EH (cell line): ENCODE measurements around the gene APC.
A peak's percentile ranks its signal among the peaks of the same experiment; 100 is the strongest.
"Not testable (repeated sequence)": the region's sequence is repeated elsewhere in the genome, so short reads cannot be mapped to it uniquely, and the experiment has no call there.

Experiments used
- DNase-seq: peaks from one replicate; pipeline ENCODE4 v3.0.0-alpha.2; 2015; ENCODE audit warnings: low read depth

The APC gene

DNA sequence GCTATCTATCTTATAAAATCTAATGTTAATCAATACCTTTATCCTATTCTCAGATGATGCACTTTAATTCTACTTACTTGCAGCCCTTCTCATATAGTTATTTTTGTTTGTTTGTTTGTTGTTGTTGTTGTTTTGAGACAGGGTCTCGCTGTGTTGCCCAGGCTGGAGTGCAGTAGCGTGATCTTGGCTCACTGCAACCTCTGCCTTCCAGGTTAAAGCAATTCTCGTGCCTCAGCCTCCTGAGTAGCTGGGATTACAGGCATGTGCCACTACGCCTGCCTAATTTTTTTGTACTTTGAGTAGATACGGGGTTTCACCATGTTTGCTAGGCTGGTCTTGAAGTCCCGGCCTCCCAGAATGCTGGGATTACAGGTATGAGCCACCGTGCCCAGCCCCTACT, 20.8 kb upstream of the APC start:
- not testable (repeated sequence) for DNase-seq

DNA sequence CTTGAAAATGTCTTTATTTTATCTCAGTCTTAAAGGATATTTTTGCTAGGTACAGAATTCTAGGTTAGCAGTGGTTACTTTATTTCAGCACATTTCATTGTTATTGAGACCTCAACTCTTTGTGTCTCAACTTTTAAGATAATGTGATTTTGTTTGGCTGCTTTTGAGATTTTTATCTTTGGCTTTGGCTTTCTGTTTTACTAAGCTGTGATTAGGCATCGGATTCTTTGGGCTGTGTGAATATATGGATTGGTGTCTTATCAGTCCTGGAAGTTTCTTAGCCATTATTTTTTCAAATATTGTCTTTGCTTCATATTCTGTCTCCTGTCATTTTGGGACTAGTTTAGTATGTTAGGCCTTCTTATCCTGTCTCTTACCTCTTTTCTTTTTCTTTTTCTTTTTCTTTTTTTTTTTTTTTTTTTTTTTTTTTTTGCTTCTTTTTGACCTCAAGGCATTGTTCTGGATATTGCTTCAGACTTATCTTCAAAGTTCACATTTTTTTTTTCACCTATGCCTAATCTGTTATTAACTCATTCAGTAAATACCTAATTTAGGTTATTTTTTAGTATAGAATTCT, 20.1 kb upstream of the APC start:
- no peak for DNase-seq

GRCh38 chr5:112718344-112718743, 19.3 kb upstream of the APC start:
- no peak for DNase-seq

DNA sequence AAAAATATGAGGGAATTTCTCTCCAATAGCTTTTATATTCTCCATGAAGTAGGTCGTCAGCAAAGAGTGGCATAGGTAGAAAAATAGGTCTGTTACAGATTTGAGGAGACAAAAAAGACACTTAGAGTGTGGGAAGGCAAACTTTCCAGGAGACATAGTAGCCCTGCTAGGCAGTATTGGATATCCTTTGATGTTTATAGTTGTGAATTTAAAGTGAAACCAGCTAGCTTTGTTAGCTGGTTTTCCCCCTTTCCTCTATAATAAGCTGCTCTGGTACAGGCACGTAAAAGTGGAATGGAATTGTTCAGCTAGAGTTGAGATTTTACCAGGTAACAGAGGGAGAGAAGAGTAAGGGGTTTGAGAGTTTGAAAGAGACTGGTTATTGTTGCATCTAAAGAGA, 17.1 kb upstream of the APC start:
- no peak for DNase-seq

- no peak for DNase-seq
Measured at GRCh38 chr5:112724901-112725300, 12.8 kb upstream of the APC start.

DNA sequence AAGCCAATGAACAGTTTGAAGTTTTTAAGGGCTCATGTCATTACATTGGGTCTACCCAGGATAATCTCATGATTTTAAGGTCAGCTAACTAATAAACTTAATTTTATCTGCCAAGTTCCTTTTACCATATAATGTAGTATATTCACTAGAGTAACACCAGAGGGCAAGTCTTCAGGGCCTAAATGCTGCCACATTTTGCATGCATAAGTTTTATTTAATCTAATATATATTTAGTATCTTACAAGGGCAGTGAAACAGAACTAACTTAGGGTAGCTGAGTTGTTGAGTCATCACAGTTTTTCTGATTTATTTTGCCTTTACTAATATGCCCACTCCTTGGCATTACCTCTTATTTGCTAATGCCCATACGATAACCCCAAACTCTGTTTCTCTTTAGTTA, 8.1 kb upstream of the APC start:
- no peak for DNase-seq

DNA sequence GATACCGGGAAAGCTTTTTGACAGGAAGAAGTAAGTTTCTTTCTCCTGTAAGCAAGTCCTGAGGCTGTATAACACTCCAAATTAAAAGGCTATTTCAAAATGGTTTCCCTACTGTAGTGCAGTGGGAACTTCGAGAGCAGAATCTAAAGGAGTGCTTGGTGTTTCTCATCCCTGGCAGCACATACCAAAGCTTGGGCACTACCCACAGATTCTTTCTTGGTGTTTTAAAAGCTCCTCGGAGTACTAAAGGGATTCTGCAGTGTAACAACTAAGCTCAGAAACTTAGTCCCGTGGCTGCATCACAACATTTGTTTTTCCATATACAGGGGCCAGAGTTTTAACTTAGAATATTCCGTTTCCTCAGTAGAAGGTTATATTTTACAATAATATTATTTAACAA, 5.6 kb upstream of the APC start:
- no peak for DNase-seq

GRCh38 chr5:112733586-112733985, 4.1 kb upstream of the APC start:
- peak; percentile 70 for DNase-seq

GRCh38 chr5:112734597-112734996, 3.1 kb upstream of the APC start:
- DNase-seq, result peak; percentile 10

- DNase-seq, result peak; percentile 83
Measured at GRCh38 chr5:112735702-112736101, 2.0 kb upstream of the APC start.

GRCh38 chr5:112737070-112737462, 619 bp upstream of the APC start:
- DNase-seq, result no peak

GRCh38 chr5:112738191-112738560, 491 bp downstream of the APC start:
- DNase-seq, result peak; percentile 9

GRCh38 chr5:112742424-112742823, 4.7 kb downstream of the APC start:
- peak; percentile 27 for DNase-seq

- DNase-seq, result no peak
Measured at GRCh38 chr5:112743631-112744030, 5.9 kb downstream of the APC start.

- no peak for DNase-seq
Measured at GRCh38 chr5:112752335-112752734, 14.7 kb downstream of the APC start.

DNA sequence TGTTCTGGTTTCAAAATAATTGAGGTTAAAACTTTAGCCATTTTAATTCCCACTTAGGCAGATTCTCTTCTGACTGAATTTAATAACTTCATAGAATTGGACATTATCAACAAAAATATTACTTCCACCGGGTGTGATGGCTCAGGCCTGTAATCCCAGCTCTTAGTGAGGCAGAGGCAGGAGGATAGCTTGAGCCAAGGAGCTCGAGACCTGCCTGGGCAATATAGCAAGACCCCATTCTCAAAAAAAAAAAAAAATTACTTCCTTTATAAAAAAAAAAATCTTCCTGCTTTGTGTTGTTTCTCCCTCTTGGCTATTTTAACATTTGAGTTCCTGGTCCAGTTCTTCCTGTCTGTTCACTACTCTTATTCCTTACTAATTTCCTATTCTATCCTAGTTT, 18.0 kb downstream of the APC start:
- DNase-seq, result no peak

DNA sequence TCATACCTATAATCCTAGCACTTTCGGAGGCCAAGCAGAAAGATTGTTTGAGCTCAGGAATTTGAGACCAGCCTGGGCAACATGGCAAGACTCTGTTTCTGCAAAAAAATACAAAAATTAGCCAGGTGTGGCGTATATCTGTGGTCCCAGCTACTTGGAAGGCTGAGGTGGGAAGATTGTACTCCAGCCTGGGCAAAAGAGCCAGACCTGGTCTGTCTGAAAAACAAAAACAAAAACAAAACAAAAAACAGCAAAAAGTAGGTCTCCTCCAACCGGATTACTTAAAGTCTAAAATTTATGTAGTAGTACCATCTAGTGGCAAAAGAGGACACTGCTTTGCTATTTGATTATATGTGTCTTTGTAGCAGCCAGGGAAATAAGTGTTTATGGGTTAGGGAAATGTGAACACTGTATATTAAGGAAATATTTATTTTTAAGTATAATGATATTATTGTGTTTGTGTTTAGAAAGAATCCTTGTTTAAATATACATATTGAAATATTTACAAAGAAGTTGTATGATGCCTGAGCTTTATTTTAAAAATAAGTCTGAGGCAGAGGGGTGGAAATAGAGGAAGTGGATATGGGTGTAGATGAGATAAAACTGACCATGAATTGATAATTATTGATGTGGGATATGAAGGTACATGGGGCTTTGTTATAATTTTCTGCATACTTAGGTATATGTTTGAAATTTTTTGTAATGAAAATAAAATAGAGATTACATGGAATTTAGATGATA, 20.0 kb downstream of the APC start:
- DNase-seq, result peak; percentile 68

DNA sequence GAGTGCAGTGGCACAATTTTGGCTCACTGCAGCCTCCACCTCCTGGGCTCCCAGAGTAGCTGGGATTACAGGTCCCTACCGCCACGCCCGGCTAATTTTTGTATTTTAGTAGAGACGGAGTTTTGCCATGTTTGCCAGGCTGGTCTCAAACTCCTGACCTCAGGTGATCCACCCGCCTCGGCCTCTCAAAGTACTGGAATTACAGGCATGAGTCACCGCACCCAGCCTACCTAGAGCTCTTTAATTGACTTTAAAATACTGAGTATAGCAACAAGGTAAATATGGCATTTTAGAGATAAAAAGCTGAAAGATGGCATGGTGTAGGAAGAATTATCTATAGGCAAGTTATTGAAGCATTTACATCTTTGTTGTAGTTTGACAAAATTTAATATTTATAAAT, 21.0 kb downstream of the APC start:
- no peak for DNase-seq

DNA sequence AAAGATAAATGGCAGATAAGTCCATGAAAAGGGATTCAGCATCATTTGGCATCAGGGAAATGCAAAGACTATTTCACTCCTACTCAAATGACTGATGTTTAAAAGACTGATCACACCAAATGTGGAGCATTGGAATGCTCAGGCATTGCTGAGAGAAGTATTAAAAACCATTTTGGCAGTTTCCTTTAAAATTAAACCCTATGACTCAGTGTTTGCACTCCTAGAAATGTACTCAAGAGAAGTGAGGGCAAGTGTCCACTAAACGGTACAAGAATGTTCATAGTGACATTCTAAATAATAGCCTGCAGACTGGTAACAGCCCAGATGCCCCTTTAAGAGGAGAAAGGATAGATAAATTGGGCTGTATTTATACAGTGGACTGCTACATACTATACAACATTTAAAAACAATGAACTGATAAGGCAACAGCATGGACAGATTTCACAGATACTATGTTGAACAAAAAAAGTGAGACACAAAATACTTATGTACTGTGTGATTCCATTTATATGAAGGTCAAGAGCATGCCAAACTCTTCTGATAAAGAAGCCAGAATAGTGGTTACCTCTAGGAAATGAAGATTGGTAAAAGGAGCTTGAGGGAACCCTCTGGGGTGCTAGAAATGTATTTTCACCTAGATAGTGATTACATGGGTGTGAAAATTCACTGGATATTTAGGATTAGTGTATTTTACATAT, 24.6 kb downstream of the APC start:
- peak; percentile 79 for DNase-seq

DNA sequence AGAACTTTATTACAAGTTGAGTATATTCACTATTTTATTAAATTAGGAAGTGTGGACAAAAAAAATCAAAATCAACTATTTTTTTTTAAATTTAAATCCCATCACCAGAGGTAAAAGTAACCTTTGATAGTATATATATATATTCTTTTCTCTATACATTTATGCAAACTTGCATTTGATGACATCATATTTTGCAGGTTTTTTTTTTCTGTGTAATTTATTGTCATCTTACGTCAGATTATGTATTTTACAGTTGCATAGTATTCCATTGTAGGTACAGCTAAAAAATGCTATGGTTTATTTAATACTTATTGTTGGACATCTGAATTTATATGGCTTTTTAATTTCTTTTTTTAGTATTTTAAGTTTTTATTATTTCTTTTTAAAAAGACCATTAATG, 25.5 kb downstream of the APC start:
- DNase-seq, result no peak

DNA sequence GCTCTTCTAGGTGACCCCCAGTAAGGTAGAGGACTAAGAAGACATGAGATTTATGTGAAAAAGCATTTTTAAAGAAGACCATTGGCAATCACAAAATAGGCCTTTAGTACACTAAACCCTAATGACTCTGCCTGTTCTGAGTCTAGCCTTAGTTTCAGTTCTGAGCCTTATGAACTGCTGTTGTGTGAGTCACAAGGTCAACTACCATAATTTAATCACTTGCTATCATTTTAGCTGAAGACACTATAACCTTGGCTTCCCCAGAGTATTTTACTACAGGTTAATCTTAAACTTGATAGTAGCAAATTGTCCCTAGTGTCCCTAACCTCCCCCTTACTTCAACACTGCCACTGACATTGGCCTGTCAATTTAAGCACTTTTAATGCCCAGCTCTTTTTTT, 34.4 kb downstream of the APC start:
- DNase-seq, result peak; percentile 50

GRCh38 chr5:112776301-112776856, 38.7 kb downstream of the APC start:
- DNase-seq, result peak; percentile 74

DNA sequence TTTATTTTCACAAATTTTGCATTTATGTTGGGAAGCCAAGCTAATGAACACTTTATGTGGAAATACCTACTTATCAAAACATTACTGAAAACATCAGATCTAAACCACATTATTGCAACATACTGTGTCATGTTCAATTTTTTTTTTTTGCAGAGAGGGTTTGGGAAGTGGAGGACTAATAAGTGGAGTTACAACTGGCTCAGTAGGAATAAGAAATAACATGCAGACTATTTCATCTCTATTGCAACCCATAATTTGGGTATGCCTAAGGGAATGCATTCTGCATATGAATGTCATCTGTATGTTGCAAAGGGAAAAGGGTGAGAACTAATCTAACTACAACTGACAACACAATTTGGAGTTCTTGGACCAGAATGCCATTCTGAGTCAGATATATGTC, 41.8 kb downstream of the APC start:
- peak; percentile 69 for DNase-seq
